Transverse colon (tissue), 4 donors: ENCODE results near the gene AFAP1L1. TPM values are rescaled to one million over a fixed set of nuclear protein-coding genes. Genes with fewer than 3 reads are reported as not detected.

Source experiments
- DNase-seq: peaks from one replicate; pipeline ENCODE4 v3.0.0-alpha.2; 2019
- H3K27ac ChIP-seq, 4 donors: fragments of 200-600 bp; sonication (generic); 2 replicates each; pipeline ENCODE4 v1.5.1; 2016 to 2018; ENCODE audit warnings: inconsistent platforms in 4 of 4
- H3K27me3 ChIP-seq: fragments of 200-600 bp; sonication (generic); 2 replicates; pipeline ENCODE4 v1.5.1; 2017; ENCODE audit warnings: inconsistent platforms
- H3K36me3 ChIP-seq, 4 donors: fragments of 200-600 bp; sonication (generic); 2 replicates each; pipeline ENCODE4 v1.5.1; 2017 to 2019; ENCODE audit warnings: inconsistent platforms in 4 of 4
- H3K4me1 ChIP-seq, 4 donors: fragments of 200-600 bp; sonication (generic); 2 replicates each; pipeline ENCODE4 v1.5.1; 2017 to 2020; ENCODE audit warnings: inconsistent platforms in 4 of 4
- H3K4me3 ChIP-seq, 4 donors: fragments of 200-600 bp; sonication (generic); 1 replicate in 1 of 4; 2 replicates in 3 of 4; pipeline versions ENCODE4 v1.5.1 to v1.6.1; 2017 to 2019; ENCODE audit warnings: inconsistent platforms in 4 of 4
- H3K9me3 ChIP-seq, 2 donors: fragments of 200-600 bp; sonication (generic); 2 replicates each; pipeline ENCODE4 v1.5.1; 2017 to 2019; ENCODE audit warnings: inconsistent platforms in 2 of 2
- EP300 ChIP-seq: sonication (generic); formaldehyde crosslinking; IDR thresholded peaks from one replicate; pipeline ENCODE4 v1.6.1; 2017; ENCODE audit warnings: antibody characterized with exemption, low read depth
- POLR2A ChIP-seq: fragments of 450-650 bp; IDR thresholded peaks from one replicate; pipeline ENCODE4 v1.6.1; 2016; ENCODE audit warnings: antibody characterized with exemption, mild to moderate bottlenecking, moderate library complexity
- POLR2AphosphoS5 ChIP-seq, 3 donors: sonication (generic); formaldehyde crosslinking; IDR thresholded peaks; one replicate each; pipeline ENCODE4 v1.6.1; 2016; ENCODE audit warnings: antibody characterized with exemption in 3 of 3
- WGBS, 2 donors: methylation state at CpG; one replicate each; pipeline ENCODE4 v1.1.5; 2018; ENCODE audit warnings: low coverage in 1 of 2; 5-methylcytosine and 5-hydroxymethylcytosine counted together
- in situ Hi-C, 4 donors: fragments of 200-750 bp; cut with MboI; loops; one replicate each; pipeline versions ENCODE4 v1.15.0 to v1.15.1; 2017; ENCODE audit warnings: low sequenced_read_pairs in 3 of 4, low pct_ligation_motif_present in 1 of 4, low pct_unique_long_range_greater_than_20kb in 1 of 4
- intact Hi-C: fragments of 100-400 bp; cut with DNase I; formaldehyde crosslinking; loops from one replicate; pipeline ENCODE4 v1.15.1; 2023; ENCODE audit warnings: low total_unique reads
- total RNA-seq, 4 donors: library from RNA; depleted of rRNA; stranded (reverse); fragments of >200 nt; gene quantifications; one replicate each; pipeline ENCODE4 v1.1.0, GENCODE V29; 2016
- TF ChIP-seq, protein P1 (sequence below), 5 experiments: fragments of 200-600 bp in 3 of 5; fragments of 450-650 bp in 2 of 5; sonication (generic) in 3 of 5; IDR thresholded peaks; 1 replicate in 2 of 5; 2 replicates in 3 of 5; pipeline ENCODE4 v1.5.1; 2016 to 2017; ENCODE audit warnings: antibody characterized with exemption in 5 of 5, inconsistent platforms in 3 of 5, mild to moderate bottlenecking in 2 of 5, moderate library complexity in 1 of 5

Gene AFAP1L1
- total RNA-seq, 4 donors from 2014 or later: 2.2 to 4.1 (median 3.0) TPM

- in situ Hi-C loops: loop anchor here in 1 of 4 donors (10.0 kb wide), 2 partner anchors 57 to 107 kb away; partner anchors contain the start of gene IL17B
- Histone ChIP-seq H3K9me3 (no peaks in the 10 kb centered on the region), H3K4me1 (peaks cover 13 to 26% (median 19%) of the 10 kb centered on the region in 4 donors), H3K36me3 (no peaks in the 10 kb centered on the region), H3K27me3 (no peaks in the 10 kb centered on the region), H3K27ac (peak overlapping the region in 1 of 4 donors; percentile 31), H3K4me3 (no peak overlapping the region)
- TF ChIP-seq, protein P1, sequence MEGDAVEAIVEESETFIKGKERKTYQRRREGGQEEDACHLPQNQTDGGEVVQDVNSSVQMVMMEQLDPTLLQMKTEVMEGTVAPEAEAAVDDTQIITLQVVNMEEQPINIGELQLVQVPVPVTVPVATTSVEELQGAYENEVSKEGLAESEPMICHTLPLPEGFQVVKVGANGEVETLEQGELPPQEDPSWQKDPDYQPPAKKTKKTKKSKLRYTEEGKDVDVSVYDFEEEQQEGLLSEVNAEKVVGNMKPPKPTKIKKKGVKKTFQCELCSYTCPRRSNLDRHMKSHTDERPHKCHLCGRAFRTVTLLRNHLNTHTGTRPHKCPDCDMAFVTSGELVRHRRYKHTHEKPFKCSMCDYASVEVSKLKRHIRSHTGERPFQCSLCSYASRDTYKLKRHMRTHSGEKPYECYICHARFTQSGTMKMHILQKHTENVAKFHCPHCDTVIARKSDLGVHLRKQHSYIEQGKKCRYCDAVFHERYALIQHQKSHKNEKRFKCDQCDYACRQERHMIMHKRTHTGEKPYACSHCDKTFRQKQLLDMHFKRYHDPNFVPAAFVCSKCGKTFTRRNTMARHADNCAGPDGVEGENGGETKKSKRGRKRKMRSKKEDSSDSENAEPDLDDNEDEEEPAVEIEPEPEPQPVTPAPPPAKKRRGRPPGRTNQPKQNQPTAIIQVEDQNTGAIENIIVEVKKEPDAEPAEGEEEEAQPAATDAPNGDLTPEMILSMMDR (IDR thresholded peaks at IDR 0.05): peak; percentile 64 to 86 (median 71)
- TF ChIP-seq POLR2A: no peak
- intact Hi-C loops: no loop called here
- 80% methylated on average over 14 of the region's 14 CpGs; no CpG with 5 or more reads in 1 of the 2 donors for WGBS, 2 donors
- DNase-seq: peak; percentile 27
Measured at GRCh38 chr5:149317281-149318048, 45.8 kb downstream of the AFAP1L1 start.

- Histone ChIP-seq H3K27me3 (no peaks in the 10 kb centered on the region), H3K36me3 (no peaks in the 10 kb centered on the region), H3K27ac (no peak overlapping the region), H3K4me1 (peaks cover 18 to 40% (median 29%) of the 10 kb centered on the region in 4 donors), H3K9me3 (no peaks in the 10 kb centered on the region), H3K4me3 (no peak overlapping the region)
- in situ Hi-C loops (loop anchor here in 1 of 4 donors (10.0 kb wide), 2 partner anchors 56 to 106 kb away; partner anchors contain the start of gene IL17B), intact Hi-C loops (no loop called here)
- WGBS, 2 donors: 94% methylated on average over 3 of the region's 3 CpGs; no CpG with 5 or more reads in 1 of the 2 donors
- TF ChIP-seq, protein P1 (IDR thresholded peaks at IDR 0.05): no peak
- TF ChIP-seq EP300: no peak
- DNase-seq: no peak
Measured at GRCh38 chr5:149319174-149319573, 47.5 kb downstream of the AFAP1L1 start.

GRCh38 chr5:149320791-149321330 is 49.2 kb downstream of the AFAP1L1 start:
- peak; percentile 94 for DNase-seq
- Histone ChIP-seq H3K4me3 (no peak overlapping the region), H3K36me3 (no peaks in the 10 kb centered on the region), H3K27me3 (no peaks in the 10 kb centered on the region), H3K4me1 (peaks cover 18 to 40% (median 29%) of the 10 kb centered on the region in 4 donors), H3K9me3 (no peaks in the 10 kb centered on the region), H3K27ac (peak overlapping the region; percentile 72 to 78 (median 76))
- no peak for TF ChIP-seq EP300
- TF ChIP-seq, protein P1 (IDR thresholded peaks at IDR 0.05): no peak
- peak; percentile 50 to 67 (median 62) for TF ChIP-seq POLR2AphosphoS5 (IDR thresholded peaks at IDR 0.05)
- peak; percentile 21 for TF ChIP-seq POLR2A
- intact Hi-C loops (no loop called here), in situ Hi-C loops (loop anchor here in 1 of 4 donors (5.0 kb wide), 1 partner anchor 46 kb away; no protein-coding TSS in a partner anchor)
- WGBS, 2 donors: 25% methylated on average over 4 of the region's 4 CpGs; no CpG with 5 or more reads in 1 of the 2 donors

DNA sequence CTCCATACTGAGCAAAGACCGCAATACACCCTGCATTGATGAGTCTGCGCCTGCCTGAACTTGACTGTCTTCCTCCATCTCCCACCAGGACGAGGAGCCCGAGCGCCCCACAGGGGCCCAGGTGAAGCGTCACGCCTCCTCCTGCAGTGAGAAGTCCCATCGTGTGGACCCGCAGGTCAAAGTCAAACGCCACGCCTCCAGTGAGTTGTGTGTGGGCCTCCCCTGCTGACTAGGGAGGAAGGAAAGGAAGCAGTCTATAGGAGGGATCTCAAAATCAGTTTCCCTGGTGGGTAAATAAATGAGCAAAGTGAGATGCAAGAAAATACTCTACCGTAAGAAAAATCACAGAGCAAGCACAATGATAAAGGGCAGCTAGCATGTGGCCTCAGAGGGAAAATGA is 50.9 kb downstream of the AFAP1L1 start:
- intact Hi-C loops: no loop called here
- Histone ChIP-seq H3K27me3 (no peaks in the 10 kb centered on the region), H3K9me3 (no peaks in the 10 kb centered on the region), H3K4me3 (no peak overlapping the region), H3K4me1 (peaks cover 18 to 37% (median 29%) of the 10 kb centered on the region in 4 donors), H3K27ac (peak overlapping the region; percentile 22 to 32 (median 26)), H3K36me3 (no peaks in the 10 kb centered on the region)
- peak; percentile 82 for DNase-seq
- WGBS, 2 donors: 40 to 53% methylated on average over 1 to 12 of the region's 12 CpGs
- in situ Hi-C loops: loop anchor here in 1 of 4 donors (5.0 kb wide), 1 partner anchor 45 kb away; no protein-coding TSS in a partner anchor
- no peak for TF ChIP-seq POLR2A
- no peak for TF ChIP-seq EP300
- TF ChIP-seq, protein P1 (IDR thresholded peaks at IDR 0.05): no peak
- TF ChIP-seq POLR2AphosphoS5 (IDR thresholded peaks at IDR 0.05): no peak
